Measurements from ENCODE around the gene PTPRD.

DNA sequence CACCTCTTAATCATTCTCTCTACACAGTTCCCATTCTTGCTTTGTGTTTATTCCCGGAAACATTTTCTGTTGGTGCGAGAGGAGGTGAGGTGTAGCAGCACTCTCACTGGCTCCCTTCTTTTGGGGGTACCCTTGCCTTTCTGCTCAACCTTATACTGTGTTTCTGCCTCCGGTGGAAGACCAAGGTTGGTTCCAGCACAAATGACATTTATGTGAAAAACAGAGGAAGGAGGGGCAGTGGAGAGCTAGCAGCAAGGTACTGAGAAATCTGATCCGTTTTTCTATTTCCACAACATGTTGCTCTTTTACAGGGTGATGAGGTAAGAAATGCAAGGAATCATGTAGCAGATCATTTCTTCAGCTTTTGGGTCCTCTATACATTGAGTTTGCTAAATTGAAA is 2165.2 kb downstream of the PTPRD start:
- no peak for TF ChIP-seq CTCF (conservative IDR thresholded peaks at IDR 0.05; ENCODE audit: low read length)
- no peak for TF ChIP-seq EZH2phosphoT487 (IDR thresholded peaks at IDR 0.05; ENCODE audit: borderline replicate concordance, low read depth, low read length)

Data from OCI-LY7 (cell line).